HEK293T (cell line): Measurements from ENCODE around the gene HSP90AA1.
"Not testable (repeated sequence)": the region's sequence is repeated elsewhere in the genome, so short reads cannot be mapped to it uniquely, and the experiment has no call there.

Experiments
- CTCF ChIA-PET: fragments of 350-600 bp; formaldehyde crosslinking; extraction: SDS; loops from one replicate; lab custom pipeline; 2021; ENCODE audit warnings: antibody characterized with exemption, inconsistent platforms; lab: Yijun Ruan, JAX
- POLR2A ChIA-PET: fragments of 350-600 bp; formaldehyde crosslinking; extraction: SDS; loops from one replicate; lab custom pipeline; 2020; ENCODE audit warnings: antibody characterized with exemption, inconsistent platforms; lab: Yijun Ruan, JAX
- DNase-seq: peaks from one replicate; pipeline ENCODE4 v3.0.0; 2012; ENCODE audit warnings: mixed read lengths; ENCODE audit errors: extremely low spot score
- ARNT ChIP-seq: fragments of 450-650 bp; IDR thresholded peaks from 2 replicates; pipeline ENCODE4 v1.6.1; 2017; ENCODE audit warnings: mild to moderate bottlenecking
- BHLHE40 ChIP-seq: fragments of 450-650 bp; IDR thresholded peaks from 2 replicates; pipeline ENCODE4 v1.6.1; 2016; ENCODE audit warnings: mild to moderate bottlenecking, moderate library complexity, borderline replicate concordance
- CTBP1 ChIP-seq: fragments of 450-650 bp; IDR thresholded peaks from 2 replicates; pipeline ENCODE4 v1.6.1; 2016; ENCODE audit warnings: borderline replicate concordance
- ELF4 ChIP-seq: fragments of 450-650 bp; IDR thresholded peaks from 2 replicates; pipeline ENCODE4 v1.6.1; 2017; ENCODE audit warnings: antibody characterized with exemption
- FOXA1 ChIP-seq: fragments of 450-650 bp; IDR thresholded peaks from 2 replicates; pipeline ENCODE4 v1.6.1; 2016; ENCODE audit warnings: mild to moderate bottlenecking
- FOXK2 ChIP-seq: fragments of 450-650 bp; IDR thresholded peaks from 2 replicates; pipeline ENCODE4 v1.6.1; 2016; ENCODE audit warnings: mild to moderate bottlenecking
- FOXM1 ChIP-seq: fragments of 450-650 bp; IDR thresholded peaks from 2 replicates; pipeline ENCODE4 v1.6.1; 2017; ENCODE audit warnings: mild to moderate bottlenecking, borderline replicate concordance
- HDGF ChIP-seq: fragments of 450-650 bp; IDR thresholded peaks from 2 replicates; pipeline ENCODE4 v1.6.1; 2017; ENCODE audit warnings: antibody characterized with exemption, borderline replicate concordance
- L3MBTL2 ChIP-seq: fragments of 450-650 bp; conservative IDR thresholded peaks from 2 replicates; pipeline ENCODE4 v1.6.1; 2016; ENCODE audit warnings: mild to moderate bottlenecking
- LEF1 ChIP-seq: fragments of 450-650 bp; IDR thresholded peaks from 2 replicates; pipeline ENCODE4 v1.6.1; 2017; ENCODE audit warnings: mild to moderate bottlenecking, borderline replicate concordance
- NFRKB ChIP-seq: fragments of 450-650 bp; IDR thresholded peaks from 2 replicates; pipeline ENCODE4 v1.6.1; 2016; ENCODE audit warnings: mild to moderate bottlenecking, moderate library complexity
- PKNOX1 ChIP-seq: fragments of 450-650 bp; IDR thresholded peaks from 2 replicates; pipeline ENCODE4 v1.6.1; 2016
- SP1 ChIP-seq: fragments of 450-650 bp; IDR thresholded peaks from 2 replicates; pipeline ENCODE4 v1.6.1; 2017
- SUZ12 ChIP-seq: fragments of 450-650 bp; IDR thresholded peaks from 2 replicates; pipeline ENCODE4 v1.6.1; 2016; ENCODE audit warnings: mild to moderate bottlenecking
- TARDBP ChIP-seq: fragments of 450-650 bp; IDR thresholded peaks from 2 replicates; pipeline ENCODE4 v1.6.1; 2016
- ZNF384 ChIP-seq: fragments of 450-650 bp; IDR thresholded peaks from 2 replicates; pipeline ENCODE4 v1.6.1; 2016

Gene HSP90AA1

GRCh38 chr14:102086972-102087761 is at the start of gene HSP90AA1:
Gene HSP90AA1 (minus strand): TSS chr14:102087044. CDS start chr14:102086378, 666 bp downstream.
- ChIA-PET POLR2A (interaction anchor here (0.6 to 1.2 kb wide), 7 partner anchors 9 to 230 kb away, joined by 3 to 5 read pairs (median 4); no protein-coding TSS in a partner anchor), CTCF (interaction anchor here (0.6 kb wide), 1 partner anchor 551 kb away, joined by 3 read pairs; no protein-coding TSS in a partner anchor)
- TF ChIP-seq ELF4 = peak; percentile 71; the same call in 1 of the 2 replicates
- TF ChIP-seq FOXM1 = no peak
- TF ChIP-seq L3MBTL2 = peak; percentile 71
- TF ChIP-seq LEF1 = peak; percentile 70; the same call in 1 of the 2 replicates
- TF ChIP-seq CTBP1 = peak; percentile 11; the same call in 1 of the 2 replicates
- TF ChIP-seq ARNT = peak; percentile 63
- no peak for TF ChIP-seq SUZ12
- DNase-seq = peak; percentile 98

GRCh38 chr14:102135456-102135855 is 48.6 kb upstream of the HSP90AA1 start:
- POLR2A ChIA-PET, DNase-seq, CTCF ChIA-PET: not testable (repeated sequence)

GRCh38 chr14:102134719-102135118 is 47.9 kb upstream of the HSP90AA1 start:
- CTCF ChIA-PET, POLR2A ChIA-PET, DNase-seq: not testable (repeated sequence)

GRCh38 chr14:102134021-102134420 is 47.2 kb upstream of the HSP90AA1 start:
- DNase-seq, POLR2A ChIA-PET, CTCF ChIA-PET: not testable (repeated sequence)

GRCh38 chr14:102131741-102132140 is 44.9 kb upstream of the HSP90AA1 start:
- CTCF ChIA-PET = no interaction called here
- POLR2A ChIA-PET = no interaction called here
- TF ChIP-seq NFRKB (no peak), ELF4 (no peak), SP1 (no peak), TARDBP (no peak), CTBP1 (no peak), ZNF384 (no peak), HDGF (no peak)
- no peak for DNase-seq

- ChIA-PET CTCF (interaction anchor here (0.6 to 0.7 kb wide), 2 partner anchors 44 to 334 kb away, joined by 3 to 9 read pairs; no protein-coding TSS in a partner anchor), POLR2A (interaction anchor here (1.2 kb wide), 1 partner anchor 17 kb away, joined by 6 read pairs; no protein-coding TSS in a partner anchor)
- DNase-seq = no peak
- TF ChIP-seq ARNT (no peak), SUZ12 (no peak), ELF4 (no peak), FOXA1 (no peak), SP1 (no peak), HDGF (no peak), ZNF384 (no peak), FOXM1 (no peak), LEF1 (no peak), PKNOX1 (no peak), BHLHE40 (no peak), CTBP1 (no peak)
Observed at GRCh38 chr14:102126807-102127455, 40.1 kb upstream of the HSP90AA1 start.

GRCh38 chr14:102125546-102125945 is 38.7 kb upstream of the HSP90AA1 start:
- DNase-seq = no peak
- POLR2A ChIA-PET = no interaction called here
- CTCF ChIA-PET = interaction anchor here (1.1 kb wide), 1 partner anchor 418 kb away, joined by 4 read pairs; no protein-coding TSS in a partner anchor
- no peak for TF ChIP-seq ZNF384
- TF ChIP-seq ARNT = no peak
- TF ChIP-seq SUZ12 = no peak
- TF ChIP-seq LEF1 = no peak
- no peak for TF ChIP-seq L3MBTL2

GRCh38 chr14:102124419-102124818 is 37.6 kb upstream of the HSP90AA1 start:
- CTCF ChIA-PET = interaction anchor here (0.7 kb wide), 1 partner anchor 17 kb away, joined by 3 read pairs; no protein-coding TSS in a partner anchor
- POLR2A ChIA-PET = no interaction called here
- TF ChIP-seq FOXA1 = no peak
- TF ChIP-seq PKNOX1 = no peak
- no peak for TF ChIP-seq NFRKB
- no peak for TF ChIP-seq LEF1
- TF ChIP-seq ARNT = no peak
- no peak for TF ChIP-seq SP1
- TF ChIP-seq CTBP1 = no peak
- no peak for TF ChIP-seq L3MBTL2
- TF ChIP-seq ELF4 = no peak
- TF ChIP-seq FOXK2 = no peak
- no peak for TF ChIP-seq FOXM1
- no peak for TF ChIP-seq HDGF
- no peak for TF ChIP-seq BHLHE40
- TF ChIP-seq TARDBP = no peak
- TF ChIP-seq SUZ12 = no peak
- TF ChIP-seq ZNF384 = no peak
- DNase-seq = no peak
